GM20000 (cell line): ENCODE data around the gene STYK1.

Source experiments
- DNase-seq: peaks from one replicate; pipeline ENCODE4 v3.0.0; 2012; ENCODE audit warnings: low spot score
- CTCF ChIP-seq: IDR thresholded peaks from 2 replicates; pipeline ENCODE4 v1.5.1; 2012; ENCODE audit warnings: mild to moderate bottlenecking, control low read depth; ENCODE audit errors: extremely low read depth, missing control alignments

The STYK1 gene

GRCh38 chr12:10623131-10623530 is 50.7 kb downstream of the STYK1 start:
- DNase-seq, result no peak
- no peak for TF ChIP-seq CTCF

- no peak for DNase-seq
- no peak for TF ChIP-seq CTCF
These were observed 52.6 kb downstream of the STYK1 start for GRCh38 chr12:10621278-10621677.

GRCh38 chr12:10620078-10620779 is 53.6 kb downstream of the STYK1 start:
- no peak for TF ChIP-seq CTCF
- DNase-seq, result no peak

GRCh38 chr12:10618338-10618987 is 55.4 kb downstream of the STYK1 start:
- no peak for TF ChIP-seq CTCF
- DNase-seq, result no peak

GRCh38 chr12:10617863-10618262 is 56.0 kb downstream of the STYK1 start:
- DNase-seq, result no peak
- TF ChIP-seq CTCF, result no peak

- no peak for TF ChIP-seq CTCF
- DNase-seq, result no peak
These were observed 58.3 kb downstream of the STYK1 start for GRCh38 chr12:10615532-10615931.

GRCh38 chr12:10614056-10614370 is 59.8 kb downstream of the STYK1 start:
- TF ChIP-seq CTCF, result no peak
- no peak for DNase-seq
